HEK293 (cell line): ENCODE results near the gene DAZAP1.
A peak's percentile ranks its signal among the peaks of the same experiment; 100 is the strongest.

Experiments used
- CTCF ChIA-PET: fragments of 350-600 bp; formaldehyde crosslinking; extraction: SDS; loops from one replicate; lab custom pipeline; 2021; ENCODE audit warnings: antibody characterized with exemption; lab: Yijun Ruan, JAX
- POLR2A ChIA-PET: fragments of 300-600 bp; formaldehyde crosslinking; extraction: SDS; loops from one replicate; lab custom pipeline; 2020; ENCODE audit warnings: antibody characterized with exemption, inconsistent platforms; lab: Yijun Ruan, JAX
- H3K27ac ChIP-seq: fragments of 200-500 bp; sonication (Bioruptor generic); 2 replicates; pipeline ENCODE4 v1.5.1; 2014; ENCODE audit warnings: low read depth, low read length, control low read depth, inconsistent platforms; ENCODE audit errors: extremely low read depth
- H3K36me3 ChIP-seq, 2 experiments: fragments of 200-500 bp in 1 of 2; sonication (Bioruptor generic) in 1 of 2; 1 replicate in 1 of 2; 2 replicates in 1 of 2; pipeline ENCODE4 v1.5.1; 2014 to 2017; ENCODE audit warnings: inconsistent platforms in 2 of 2, low read length in 2 of 2; ENCODE audit not compliant: control insufficient read depth in 2 of 2, insufficient read depth in 1 of 2
- H3K4me1 ChIP-seq: fragments of 200-500 bp; sonication (Bioruptor generic); 2 replicates; pipeline ENCODE4 v1.5.1; 2014; ENCODE audit warnings: mild to moderate bottlenecking, low read length, inconsistent platforms; ENCODE audit not compliant: control insufficient read depth, insufficient read depth
- H3K4me3 ChIP-seq: 2 replicates; pipeline ENCODE4 v1.5.1; 2011; ENCODE audit warnings: low read depth, mild to moderate bottlenecking, control low read depth, low read length, moderate library complexity
- H3K9me3 ChIP-seq: fragments of 200-500 bp; sonication (Bioruptor generic); 2 replicates; pipeline ENCODE4 v1.5.1; 2014; ENCODE audit warnings: low read depth, low read length, inconsistent platforms; ENCODE audit not compliant: control insufficient read depth, insufficient read depth
- EGR2 ChIP-seq: fragments of 450-650 bp; formaldehyde crosslinking; IDR thresholded peaks from 2 replicates; pipeline ENCODE4 v1.5.1; 2016; ENCODE audit warnings: low read depth, missing biosample characterization, missing genetic modification characterization
- HOXD13 ChIP-seq: sonication (generic); formaldehyde crosslinking; IDR thresholded peaks from 2 replicates; pipeline ENCODE4 v1.8.0; 2022; ENCODE audit warnings: missing genetic modification reagents, borderline replicate concordance
- PBX3 ChIP-seq: sonication (generic); formaldehyde crosslinking; IDR thresholded peaks from 2 replicates; pipeline ENCODE4 v1.8.1; 2022; ENCODE audit warnings: mild to moderate bottlenecking, moderate library complexity, missing genetic modification reagents
- REST ChIP-seq: fragments of 450-650 bp; formaldehyde crosslinking; IDR thresholded peaks from 2 replicates; pipeline ENCODE4 v1.5.1; 2016; ENCODE audit warnings: missing biosample characterization, missing genetic modification characterization
- SP2 ChIP-seq: fragments of 450-650 bp; formaldehyde crosslinking; IDR thresholded peaks from 2 replicates; pipeline ENCODE4 v1.5.1; 2016; ENCODE audit warnings: missing biosample characterization, missing genetic modification characterization
- WT1 ChIP-seq: fragments of 450-650 bp; formaldehyde crosslinking; IDR thresholded peaks from 2 replicates; pipeline ENCODE4 v1.5.1; 2016; ENCODE audit warnings: missing biosample characterization, missing genetic modification characterization
- ZBTB6 ChIP-seq: fragments of 450-650 bp; formaldehyde crosslinking; IDR thresholded peaks from 2 replicates; pipeline ENCODE4 v1.5.1; 2017; ENCODE audit warnings: missing biosample characterization, missing genetic modification characterization
- ZFHX2 ChIP-seq: fragments of 450-650 bp; formaldehyde crosslinking; conservative IDR thresholded peaks from 2 replicates; pipeline ENCODE4 v1.5.1; 2016; ENCODE audit warnings: missing biosample characterization, missing genetic modification characterization
- ZNF114 ChIP-seq: fragments of 450-650 bp; formaldehyde crosslinking; IDR thresholded peaks from 2 replicates; pipeline ENCODE4 v1.5.0; 2017; ENCODE audit warnings: missing biosample characterization, missing genetic modification characterization
- ZNF169 ChIP-seq: fragments of 450-650 bp; formaldehyde crosslinking; IDR thresholded peaks from 2 replicates; pipeline ENCODE4 v1.5.1; 2016; ENCODE audit warnings: missing biosample characterization, missing genetic modification characterization
- ZNF274 ChIP-seq, 2 experiments: fragments of 200-500 bp in 1 of 2; fragments of 450-650 bp in 1 of 2; sonication (Bioruptor generic) in 1 of 2; formaldehyde crosslinking in 1 of 2; IDR thresholded peaks; 2 replicates each; pipeline versions ENCODE4 v1.5.1 to v1.6.1; 2014 to 2016; ENCODE audit warnings: borderline replicate concordance in 1 of 2, inconsistent platforms in 1 of 2, low read length in 1 of 2, missing biosample characterization in 1 of 2, missing genetic modification characterization in 1 of 2
- ZNF501 ChIP-seq: fragments of 450-650 bp; formaldehyde crosslinking; IDR thresholded peaks from 2 replicates; pipeline ENCODE4 v1.5.1; 2016; ENCODE audit warnings: missing biosample characterization, missing genetic modification characterization
- ZNF596 ChIP-seq: fragments of 450-650 bp; IDR thresholded peaks from 2 replicates; pipeline ENCODE4 v1.5.0; 2018; ENCODE audit warnings: missing biosample characterization, mild to moderate bottlenecking, missing genetic modification characterization, moderate library complexity
- ZNF610 ChIP-seq: fragments of 450-650 bp; formaldehyde crosslinking; IDR thresholded peaks from 2 replicates; pipeline ENCODE4 v1.5.1; 2016; ENCODE audit warnings: missing biosample characterization, missing genetic modification characterization, borderline replicate concordance
- ZNF645 ChIP-seq: fragments of 450-650 bp; formaldehyde crosslinking; IDR thresholded peaks from 2 replicates; pipeline ENCODE4; 2016; ENCODE audit warnings: missing biosample characterization, missing genetic modification characterization
- ZNF76 ChIP-seq: fragments of 450-650 bp; formaldehyde crosslinking; IDR thresholded peaks from 2 replicates; pipeline ENCODE4; 2016; ENCODE audit warnings: low read depth, missing biosample characterization, missing genetic modification characterization, borderline replicate concordance
- ZNF768 ChIP-seq: fragments of 450-650 bp; formaldehyde crosslinking; IDR thresholded peaks from 2 replicates; pipeline ENCODE4 v1.5.1; 2018; ENCODE audit warnings: missing biosample characterization, mild to moderate bottlenecking, missing genetic modification characterization
- ZNF843 ChIP-seq: fragments of 450-650 bp; formaldehyde crosslinking; IDR thresholded peaks from 2 replicates; pipeline ENCODE4 v1.5.1; 2016; ENCODE audit warnings: missing biosample characterization, missing genetic modification characterization

Gene DAZAP1

GRCh38 chr19:1445185-1445931, 38.0 kb downstream of the DAZAP1 start (continued):
- no peak for TF ChIP-seq HOXD13 (CRISPR knock-in tag)
- no peak for TF ChIP-seq ZNF274 (IDR thresholded peaks at IDR 0.05; ENCODE audit: low read length)
- no peak for TF ChIP-seq ZNF274 (tag by site-specific recombination; IDR thresholded peaks at IDR 0.05; ENCODE audit: borderline replicate concordance)
- no peak for TF ChIP-seq ZNF169
- no peak for TF ChIP-seq ZNF768 (tag by site-specific recombination)
- 0 out of 2 replicates have a peak, but pooled peaks have one; percentile 65 for TF ChIP-seq ZNF76
- TF ChIP-seq ZNF645 (tag by site-specific recombination): no peak
- TF ChIP-seq WT1 (tag by site-specific recombination): peak; percentile 84
- no peak for TF ChIP-seq ZNF843 (tag by site-specific recombination)

- CTCF ChIA-PET: interaction anchor here (0.6 to 3.2 kb wide), 8 partner anchors 9 to 290 kb away, joined by 3 to 21 read pairs (median 4); no protein-coding TSS in a partner anchor
- POLR2A ChIA-PET: interaction anchor here (0.5 to 2.4 kb wide), 4 partner anchors 20 to 330 kb away, joined by 3 to 7 read pairs (median 4); partner anchors contain the start of gene REEP6
- Histone ChIP-seq H3K36me3 (peaks cover 6 to 17% of the 10 kb centered on the region in 2 experiments; a peak in 2 of 3 replicates), H3K9me3 (no peaks in the 10 kb centered on the region), H3K27ac (no peak overlapping the region), H3K4me1 (peaks cover 10% of the 10 kb centered on the region; the same call in 1 of the 2 replicates), H3K4me3 (peak overlapping the region; percentile 39)
- TF ChIP-seq SP2 (peak; percentile 25; the same call in 1 of the 2 replicates), ZBTB6 (tag by site-specific recombination) (peak; percentile 70; the same call in 1 of the 2 replicates), ZFHX2 (tag by site-specific recombination) (peak; percentile 41), EGR2 (0 out of 2 replicates have a peak, but pooled peaks have one; percentile 23), ZNF596 (tag by site-specific recombination) (0 out of 2 replicates have a peak, but pooled peaks have one; percentile 4), PBX3 (CRISPR knock-in tag) (no peak), ZNF501 (tag by site-specific recombination) (no peak)
Observed at GRCh38 chr19:1445932-1446712, 38.7 kb downstream of the DAZAP1 start.

GRCh38 chr19:1446713-1447481, 39.5 kb downstream of the DAZAP1 start:
- peaks cover 7% of the 10 kb centered on the region; the same call in 1 of the 2 replicates for H3K4me1 ChIP-seq
- H3K4me3 ChIP-seq: no peak overlapping the region
- no peak overlapping the region for H3K27ac ChIP-seq
- ChIA-PET CTCF (interaction anchor here (0.6 kb wide), 2 partner anchors 20 to 289 kb away, joined by 3 read pairs; no protein-coding TSS in a partner anchor), POLR2A (interaction anchor here (0.6 to 0.7 kb wide), 2 partner anchors 9 to 10 kb away, joined by 3 to 4 read pairs; no protein-coding TSS in a partner anchor)
- H3K9me3 ChIP-seq: no peaks in the 10 kb centered on the region
- H3K36me3 ChIP-seq: peaks cover 0 to 9% of the 10 kb centered on the region in 2 experiments; a peak in 2 of 3 replicates
- TF ChIP-seq ZNF114 (tag by site-specific recombination) (no peak), ZNF610 (no peak), REST (tag by site-specific recombination) (peak; percentile 96), ZBTB6 (tag by site-specific recombination) (0 out of 2 replicates have a peak, but pooled peaks have one; percentile 12)
